GM18511 (cell line): ENCODE results near the gene FAIM2.
A peak's percentile ranks its signal among the peaks of the same experiment; 100 is the strongest.
"Not testable (repeated sequence)": the region's sequence is repeated elsewhere in the genome, so short reads cannot be mapped to it uniquely, and the experiment has no call there.

Experiments used
- ATAC-seq: cut with Tn5 transposase; IDR thresholded peaks from one replicate; pipeline ENCODE4 v1.9.1; 2021; ENCODE audit warnings: mild to moderate bottlenecking, moderate library complexity; ENCODE audit not compliant: unreplicated experiment

FAIM2 gene

GRCh38 chr12:49866859-49867569, 36.7 kb downstream of the FAIM2 start:
- ATAC-seq = no peak

- no peak for ATAC-seq
These were observed 37.9 kb downstream of the FAIM2 start for GRCh38 chr12:49865782-49866135.

- no peak for ATAC-seq
These were observed 38.5 kb downstream of the FAIM2 start for GRCh38 chr12:49865109-49865781.

DNA sequence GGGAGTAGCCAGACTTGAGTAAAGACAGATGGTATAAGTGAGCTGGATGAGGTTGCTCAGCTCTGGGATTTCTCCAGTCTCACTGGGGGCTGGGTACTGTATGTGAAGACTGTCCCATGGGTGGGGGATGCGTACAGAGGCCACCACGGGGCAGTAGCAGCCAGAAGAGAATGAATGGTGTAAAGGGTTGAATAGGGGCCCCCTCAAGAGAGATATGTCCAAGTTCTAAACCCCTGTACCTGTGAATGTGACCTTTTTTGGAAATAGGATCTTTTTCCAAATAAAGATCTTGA, 39.0 kb downstream of the FAIM2 start:
- ATAC-seq = no peak

GRCh38 chr12:49863946-49864797, 39.5 kb downstream of the FAIM2 start:
- ATAC-seq = no peak

- ATAC-seq = not testable (repeated sequence)
These were observed 42.8 kb downstream of the FAIM2 start for GRCh38 chr12:49860921-49861320.

DNA sequence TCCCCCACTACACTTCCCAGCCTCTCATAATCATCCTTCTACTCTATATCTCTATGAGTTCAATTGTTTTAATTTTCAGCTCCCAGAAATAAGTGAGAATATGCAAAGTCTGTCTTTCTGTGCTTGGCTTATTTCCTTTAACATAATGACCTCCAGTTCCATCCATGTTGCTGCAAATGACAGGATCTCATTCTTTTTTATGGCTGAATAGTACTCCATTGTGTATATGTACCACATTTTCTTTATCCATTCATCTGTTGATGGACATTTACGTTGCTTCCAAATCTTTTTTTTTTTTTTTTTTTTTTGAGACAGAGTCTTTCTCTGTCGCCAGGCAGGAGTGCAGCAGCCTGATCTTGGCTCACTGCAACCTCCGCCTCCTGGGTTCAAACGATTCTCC, 47.8 kb downstream of the FAIM2 start:
- ATAC-seq = not testable (repeated sequence)

- ATAC-seq = no peak
These were observed 48.7 kb downstream of the FAIM2 start for GRCh38 chr12:49854976-49855375.

DNA sequence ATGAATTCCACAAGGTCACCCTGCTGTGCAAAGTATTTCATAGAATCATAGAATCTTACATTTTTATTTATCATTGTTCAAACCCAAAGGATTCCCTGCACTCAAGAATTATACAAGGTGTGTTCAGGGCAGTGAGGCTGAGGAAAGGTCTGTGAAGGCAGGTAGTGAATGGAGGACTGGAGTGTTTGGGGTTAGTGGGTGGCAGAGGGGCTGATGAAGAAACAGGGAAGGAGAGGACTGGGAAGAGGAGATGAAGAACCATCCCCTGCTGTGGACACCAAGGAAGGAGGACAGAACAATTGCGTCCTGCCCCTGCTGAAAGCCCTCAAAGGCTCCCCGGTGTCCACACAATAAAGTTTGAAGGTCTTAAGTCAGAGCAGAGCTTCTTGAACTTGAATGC, 50.0 kb downstream of the FAIM2 start:
- no peak for ATAC-seq

DNA sequence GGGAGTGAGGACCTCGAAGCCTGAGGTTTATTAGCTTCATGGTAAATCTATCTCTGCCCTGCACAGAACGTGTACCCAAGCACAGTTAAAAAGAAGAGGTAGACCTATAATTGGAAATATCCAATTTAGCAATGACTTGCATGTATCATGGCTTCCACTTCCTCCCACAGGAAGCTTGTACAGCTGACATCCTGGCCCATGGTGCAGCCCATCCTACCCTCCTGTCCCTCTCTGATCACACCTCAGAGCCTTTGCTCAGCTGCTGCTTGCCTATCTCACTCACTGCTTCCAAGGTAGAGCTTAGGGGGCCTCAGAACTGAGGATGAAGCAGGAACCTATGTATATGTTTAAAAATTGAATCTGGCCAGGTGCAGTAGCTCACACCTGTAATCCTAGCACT, 56.5 kb downstream of the FAIM2 start:
- no peak for ATAC-seq

- ATAC-seq = no peak
These were observed 57.7 kb downstream of the FAIM2 start for GRCh38 chr12:49846032-49846431.

GRCh38 chr12:49843876-49844437, 59.7 kb downstream of the FAIM2 start:
- no peak for ATAC-seq

DNA sequence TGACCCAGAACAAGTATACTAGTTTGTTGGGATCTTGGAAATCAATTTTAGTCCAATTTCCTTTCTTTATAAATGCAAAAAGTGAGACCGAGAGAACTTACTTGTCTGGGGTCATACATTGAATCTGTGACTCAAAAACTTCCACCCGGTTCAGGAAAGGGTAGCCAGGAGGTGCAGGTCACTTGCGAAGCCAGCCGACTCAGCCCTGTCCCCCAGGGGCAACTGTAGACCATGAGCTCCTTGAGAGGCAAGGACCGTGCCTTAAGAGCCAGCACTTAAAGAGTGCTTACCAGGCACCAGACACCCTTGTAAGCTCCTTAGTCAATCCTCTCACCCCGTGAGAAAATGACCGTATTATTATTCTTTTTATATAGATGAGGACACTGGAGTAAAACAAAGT, 60.3 kb downstream of the FAIM2 start:
- ATAC-seq = no peak

- peak; percentile 90 for ATAC-seq
These were observed 61.0 kb downstream of the FAIM2 start, which contains the start of gene BCDIN3D for GRCh38 chr12:49842519-49843352. BCDIN3D (minus strand) TSS chr12:49843106; CDS start chr12:49843087, 19 bp downstream.

DNA sequence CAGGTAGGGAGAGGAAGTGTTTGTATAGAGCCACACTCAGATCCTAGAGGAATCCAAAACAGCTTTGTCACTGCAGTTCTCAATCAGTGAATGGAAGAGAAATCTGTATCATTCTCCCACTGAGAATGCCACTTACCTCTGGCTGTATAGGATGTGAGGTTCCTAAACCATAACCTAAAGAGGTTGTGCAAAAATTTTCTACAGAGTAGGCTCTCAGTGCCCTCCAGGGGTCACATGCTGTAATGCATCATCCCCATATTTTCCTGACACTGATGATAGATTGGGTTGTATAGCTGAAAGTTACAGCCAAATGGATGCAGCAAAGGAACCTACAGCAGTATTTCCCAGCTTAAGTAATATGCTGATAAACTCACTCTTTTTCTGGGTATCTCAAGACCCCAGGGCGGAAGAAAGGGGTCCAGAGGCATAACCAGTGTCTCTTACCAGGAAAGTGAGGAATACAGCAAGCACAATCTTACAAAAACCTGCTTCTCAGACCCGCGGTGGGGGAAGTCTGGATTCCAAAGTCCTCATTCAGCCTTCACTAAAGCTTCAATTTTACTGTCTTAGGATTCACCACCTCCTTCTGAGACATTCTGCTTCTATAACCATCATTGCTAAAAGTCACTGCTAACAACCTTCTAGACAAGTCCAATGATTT, 64.6 kb downstream of the FAIM2 start:
- ATAC-seq = no peak

DNA sequence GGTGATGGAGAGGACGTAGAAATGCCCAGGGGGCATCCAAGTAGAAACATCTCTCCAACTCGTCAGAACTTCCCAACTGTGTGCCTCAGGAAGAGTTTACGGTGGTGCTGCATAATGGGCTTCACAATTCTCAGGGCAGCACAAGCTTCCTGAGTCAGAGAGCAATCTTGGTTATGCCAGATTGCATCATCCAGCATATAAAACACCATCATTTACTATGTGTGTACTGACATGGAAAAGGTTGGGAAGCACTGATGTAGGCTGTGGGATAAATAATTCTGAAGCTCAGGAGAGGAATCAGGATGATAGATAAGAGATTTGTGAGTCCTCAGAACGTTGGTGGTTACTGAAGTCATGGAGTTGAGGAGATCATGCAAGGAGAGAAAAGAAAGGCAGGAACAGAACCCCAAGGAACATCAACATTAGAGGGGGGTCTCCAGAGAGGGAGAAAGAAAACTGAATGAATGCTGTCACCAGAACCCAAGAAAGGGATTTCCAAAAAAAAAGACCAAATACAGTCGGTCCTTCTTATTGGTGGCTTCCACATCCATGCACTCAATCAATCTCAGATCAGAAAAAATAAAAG, 70.8 kb downstream of the FAIM2 start:
- ATAC-seq = no peak

DNA sequence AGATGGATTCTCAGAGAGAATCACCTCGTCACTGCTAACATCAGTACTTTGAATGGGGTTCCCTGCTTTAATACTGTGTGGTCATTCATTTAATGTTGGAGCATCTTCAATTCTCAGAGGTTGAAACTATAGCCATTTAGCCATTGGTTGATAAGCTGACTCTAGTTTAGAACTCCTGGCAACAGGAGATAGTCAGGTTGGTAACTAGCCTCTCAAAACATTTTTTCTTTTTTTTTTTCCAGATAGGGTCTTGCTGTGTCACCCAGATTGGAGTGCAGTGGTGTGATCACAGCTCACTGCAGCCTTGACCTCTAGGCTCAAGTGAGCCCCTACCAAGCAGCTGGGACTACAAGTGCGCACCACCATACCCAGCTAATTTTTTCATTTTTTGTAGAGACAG, 72.0 kb downstream of the FAIM2 start:
- ATAC-seq = no peak

- peak; percentile 93 for ATAC-seq
These were observed 75.3 kb downstream of the FAIM2 start, which contains the start of gene NCKAP5L for GRCh38 chr12:49828133-49829091. NCKAP5L (minus strand) TSS chr12:49828413; CDS start chr12:49804044, 24,369 bp downstream.
